ENCODE results near the gene DNASE2B. TPM values are rescaled to one million over a fixed set of nuclear protein-coding genes. Genes with fewer than 3 reads are reported as not detected.

DNASE2B gene, protein sequence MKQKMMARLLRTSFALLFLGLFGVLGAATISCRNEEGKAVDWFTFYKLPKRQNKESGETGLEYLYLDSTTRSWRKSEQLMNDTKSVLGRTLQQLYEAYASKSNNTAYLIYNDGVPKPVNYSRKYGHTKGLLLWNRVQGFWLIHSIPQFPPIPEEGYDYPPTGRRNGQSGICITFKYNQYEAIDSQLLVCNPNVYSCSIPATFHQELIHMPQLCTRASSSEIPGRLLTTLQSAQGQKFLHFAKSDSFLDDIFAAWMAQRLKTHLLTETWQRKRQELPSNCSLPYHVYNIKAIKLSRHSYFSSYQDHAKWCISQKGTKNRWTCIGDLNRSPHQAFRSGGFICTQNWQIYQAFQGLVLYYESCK
- total RNA-seq (2014; rRNA removed; shearing (Covaris generic)) (not detected in 2 replicates), polyA plus RNA-seq (2016; fragmentation: Nextera tagmentation; extraction: Ambion mirVana) (not detected in 2 replicates)
- long read RNA-seq = 0 reads

DNA sequence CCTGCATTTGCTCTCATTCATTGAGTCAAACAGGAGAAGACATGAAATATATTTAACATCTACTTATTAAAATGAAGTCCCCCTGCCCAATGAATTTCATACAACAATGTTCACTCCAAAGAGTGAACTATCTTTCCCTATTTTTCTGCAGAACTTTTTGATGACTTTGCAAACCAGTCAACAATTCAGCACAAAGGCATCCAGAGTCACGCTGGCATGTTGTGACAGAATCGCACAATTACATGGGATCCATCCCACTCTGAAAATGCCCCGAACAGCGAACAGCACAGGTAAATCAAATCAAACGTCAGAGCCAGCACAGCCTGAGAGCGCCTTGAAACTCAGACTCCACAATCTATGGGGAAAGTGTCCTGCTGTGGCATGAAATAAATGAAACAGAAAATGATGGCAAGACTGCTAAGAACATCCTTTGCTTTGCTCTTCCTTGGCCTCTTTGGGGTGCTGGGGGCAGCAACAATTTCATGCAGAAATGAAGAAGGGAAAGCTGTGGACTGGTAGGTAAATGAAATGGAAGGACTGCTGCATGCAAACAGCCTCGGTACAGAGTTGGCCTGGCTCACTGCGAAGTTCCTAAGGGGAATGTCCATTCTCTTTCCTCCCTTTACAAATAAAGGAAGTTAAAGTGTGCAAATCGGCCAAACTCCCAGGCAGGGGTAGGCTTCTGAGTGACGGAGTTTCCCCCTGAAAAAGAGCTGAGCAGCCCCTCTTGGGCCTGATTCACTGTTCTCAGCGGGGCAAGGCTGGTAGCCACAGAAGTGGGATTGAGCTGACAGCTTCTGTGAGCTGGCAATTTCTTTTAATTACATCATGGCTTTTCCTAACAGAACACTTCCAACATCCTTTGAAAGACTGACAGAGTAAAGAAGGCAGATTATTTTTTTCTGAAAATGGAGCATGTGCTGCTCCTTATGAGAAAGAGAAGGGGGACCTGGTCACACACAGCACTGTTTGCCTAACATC lies at the start of gene DNASE2B:
TSS of gene DNASE2B (plus strand) at position 310 of the 981 bp plus-strand sequence. CDS start at position 391, 81 bp downstream.
- Histone ChIP-seq H3K4me3 (no peak within 1 kb of the TSS), H3K4me2 (no peak within 1 kb of the TSS), H3K9me2 (ENCODE audit: insufficient read depth) (no peaks in the 10 kb centered on the region), H3K79me2 (replicated peaks; ENCODE audit: insufficient read depth) (no peaks in the 10 kb centered on the region), H4K20me1 (replicated peaks; ENCODE audit: insufficient read depth) (no peaks in the 10 kb centered on the region), H3K4me1 (ENCODE audit: insufficient read depth) (no peaks in the 10 kb centered on the region), H2AFZ (peak within 1 kb of the TSS; percentile 78), H3K27ac (ENCODE audit: low read depth) (no peak within 1 kb of the TSS), H3K27me3 (ENCODE audit: insufficient read depth) (no peaks in the 10 kb centered on the region), H3F3A (replicated peaks; ENCODE audit: low read depth) (no peaks in the 10 kb centered on the region), H3K36me3 (ENCODE audit: insufficient read depth) (no peaks in the 10 kb centered on the region)
- Mint-ChIP-seq H3K9me3 (no peaks in the 10 kb centered on the region), H3K4me3 (no peak within 1 kb of the TSS), H3K27me3 (ENCODE audit: insufficient read depth, low read depth, poor library complexity) (peaks cover 2% of the 10 kb centered on the region), H3K36me3 (ENCODE audit: low read depth) (no peaks in the 10 kb centered on the region), H3K27ac (no peak within 1 kb of the TSS), H3K4me1 (no peaks in the 10 kb centered on the region)
- DNase-seq (ENCODE audit: low spot score) (peak; percentile 9), ATAC-seq (no peak)
- TF ChIP-seq, protein P1, sequence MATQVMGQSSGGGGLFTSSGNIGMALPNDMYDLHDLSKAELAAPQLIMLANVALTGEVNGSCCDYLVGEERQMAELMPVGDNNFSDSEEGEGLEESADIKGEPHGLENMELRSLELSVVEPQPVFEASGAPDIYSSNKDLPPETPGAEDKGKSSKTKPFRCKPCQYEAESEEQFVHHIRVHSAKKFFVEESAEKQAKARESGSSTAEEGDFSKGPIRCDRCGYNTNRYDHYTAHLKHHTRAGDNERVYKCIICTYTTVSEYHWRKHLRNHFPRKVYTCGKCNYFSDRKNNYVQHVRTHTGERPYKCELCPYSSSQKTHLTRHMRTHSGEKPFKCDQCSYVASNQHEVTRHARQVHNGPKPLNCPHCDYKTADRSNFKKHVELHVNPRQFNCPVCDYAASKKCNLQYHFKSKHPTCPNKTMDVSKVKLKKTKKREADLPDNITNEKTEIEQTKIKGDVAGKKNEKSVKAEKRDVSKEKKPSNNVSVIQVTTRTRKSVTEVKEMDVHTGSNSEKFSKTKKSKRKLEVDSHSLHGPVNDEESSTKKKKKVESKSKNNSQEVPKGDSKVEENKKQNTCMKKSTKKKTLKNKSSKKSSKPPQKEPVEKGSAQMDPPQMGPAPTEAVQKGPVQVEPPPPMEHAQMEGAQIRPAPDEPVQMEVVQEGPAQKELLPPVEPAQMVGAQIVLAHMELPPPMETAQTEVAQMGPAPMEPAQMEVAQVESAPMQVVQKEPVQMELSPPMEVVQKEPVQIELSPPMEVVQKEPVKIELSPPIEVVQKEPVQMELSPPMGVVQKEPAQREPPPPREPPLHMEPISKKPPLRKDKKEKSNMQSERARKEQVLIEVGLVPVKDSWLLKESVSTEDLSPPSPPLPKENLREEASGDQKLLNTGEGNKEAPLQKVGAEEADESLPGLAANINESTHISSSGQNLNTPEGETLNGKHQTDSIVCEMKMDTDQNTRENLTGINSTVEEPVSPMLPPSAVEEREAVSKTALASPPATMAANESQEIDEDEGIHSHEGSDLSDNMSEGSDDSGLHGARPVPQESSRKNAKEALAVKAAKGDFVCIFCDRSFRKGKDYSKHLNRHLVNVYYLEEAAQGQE (IDR thresholded peaks at IDR 0.05; ENCODE audit: unreplicated experiment) = no peak
- no peak for TF ChIP-seq STAT1 (IDR thresholded peaks at IDR 0.05; ENCODE audit: unreplicated experiment)
- no peak for TF ChIP-seq JUNB (IDR thresholded peaks at IDR 0.05; ENCODE audit: unreplicated experiment)
- TF ChIP-seq, protein P2, sequence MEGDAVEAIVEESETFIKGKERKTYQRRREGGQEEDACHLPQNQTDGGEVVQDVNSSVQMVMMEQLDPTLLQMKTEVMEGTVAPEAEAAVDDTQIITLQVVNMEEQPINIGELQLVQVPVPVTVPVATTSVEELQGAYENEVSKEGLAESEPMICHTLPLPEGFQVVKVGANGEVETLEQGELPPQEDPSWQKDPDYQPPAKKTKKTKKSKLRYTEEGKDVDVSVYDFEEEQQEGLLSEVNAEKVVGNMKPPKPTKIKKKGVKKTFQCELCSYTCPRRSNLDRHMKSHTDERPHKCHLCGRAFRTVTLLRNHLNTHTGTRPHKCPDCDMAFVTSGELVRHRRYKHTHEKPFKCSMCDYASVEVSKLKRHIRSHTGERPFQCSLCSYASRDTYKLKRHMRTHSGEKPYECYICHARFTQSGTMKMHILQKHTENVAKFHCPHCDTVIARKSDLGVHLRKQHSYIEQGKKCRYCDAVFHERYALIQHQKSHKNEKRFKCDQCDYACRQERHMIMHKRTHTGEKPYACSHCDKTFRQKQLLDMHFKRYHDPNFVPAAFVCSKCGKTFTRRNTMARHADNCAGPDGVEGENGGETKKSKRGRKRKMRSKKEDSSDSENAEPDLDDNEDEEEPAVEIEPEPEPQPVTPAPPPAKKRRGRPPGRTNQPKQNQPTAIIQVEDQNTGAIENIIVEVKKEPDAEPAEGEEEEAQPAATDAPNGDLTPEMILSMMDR (conservative IDR thresholded peaks at IDR 0.05; ENCODE audit: low read depth in 2 of 2) = no peak
- TF ChIP-seq CREB1 (CRISPR knock-in tag; IDR thresholded peaks at IDR 0.05; ENCODE audit: low read depth) = no peak
- no peak for TF ChIP-seq EZH2 (IDR thresholded peaks at IDR 0.05; ENCODE audit: low read depth, unreplicated experiment)
- no peak for TF ChIP-seq ZNF331 (CRISPR knock-in tag; IDR thresholded peaks at IDR 0.05; ENCODE audit: low read depth)
- TF ChIP-seq ZNF114 (CRISPR knock-in tag; IDR thresholded peaks at IDR 0.05) = no peak
- TF ChIP-seq NANOG (IDR thresholded peaks at IDR 0.05; ENCODE audit: borderline replicate concordance) = no peak
- TF ChIP-seq, protein P3, sequence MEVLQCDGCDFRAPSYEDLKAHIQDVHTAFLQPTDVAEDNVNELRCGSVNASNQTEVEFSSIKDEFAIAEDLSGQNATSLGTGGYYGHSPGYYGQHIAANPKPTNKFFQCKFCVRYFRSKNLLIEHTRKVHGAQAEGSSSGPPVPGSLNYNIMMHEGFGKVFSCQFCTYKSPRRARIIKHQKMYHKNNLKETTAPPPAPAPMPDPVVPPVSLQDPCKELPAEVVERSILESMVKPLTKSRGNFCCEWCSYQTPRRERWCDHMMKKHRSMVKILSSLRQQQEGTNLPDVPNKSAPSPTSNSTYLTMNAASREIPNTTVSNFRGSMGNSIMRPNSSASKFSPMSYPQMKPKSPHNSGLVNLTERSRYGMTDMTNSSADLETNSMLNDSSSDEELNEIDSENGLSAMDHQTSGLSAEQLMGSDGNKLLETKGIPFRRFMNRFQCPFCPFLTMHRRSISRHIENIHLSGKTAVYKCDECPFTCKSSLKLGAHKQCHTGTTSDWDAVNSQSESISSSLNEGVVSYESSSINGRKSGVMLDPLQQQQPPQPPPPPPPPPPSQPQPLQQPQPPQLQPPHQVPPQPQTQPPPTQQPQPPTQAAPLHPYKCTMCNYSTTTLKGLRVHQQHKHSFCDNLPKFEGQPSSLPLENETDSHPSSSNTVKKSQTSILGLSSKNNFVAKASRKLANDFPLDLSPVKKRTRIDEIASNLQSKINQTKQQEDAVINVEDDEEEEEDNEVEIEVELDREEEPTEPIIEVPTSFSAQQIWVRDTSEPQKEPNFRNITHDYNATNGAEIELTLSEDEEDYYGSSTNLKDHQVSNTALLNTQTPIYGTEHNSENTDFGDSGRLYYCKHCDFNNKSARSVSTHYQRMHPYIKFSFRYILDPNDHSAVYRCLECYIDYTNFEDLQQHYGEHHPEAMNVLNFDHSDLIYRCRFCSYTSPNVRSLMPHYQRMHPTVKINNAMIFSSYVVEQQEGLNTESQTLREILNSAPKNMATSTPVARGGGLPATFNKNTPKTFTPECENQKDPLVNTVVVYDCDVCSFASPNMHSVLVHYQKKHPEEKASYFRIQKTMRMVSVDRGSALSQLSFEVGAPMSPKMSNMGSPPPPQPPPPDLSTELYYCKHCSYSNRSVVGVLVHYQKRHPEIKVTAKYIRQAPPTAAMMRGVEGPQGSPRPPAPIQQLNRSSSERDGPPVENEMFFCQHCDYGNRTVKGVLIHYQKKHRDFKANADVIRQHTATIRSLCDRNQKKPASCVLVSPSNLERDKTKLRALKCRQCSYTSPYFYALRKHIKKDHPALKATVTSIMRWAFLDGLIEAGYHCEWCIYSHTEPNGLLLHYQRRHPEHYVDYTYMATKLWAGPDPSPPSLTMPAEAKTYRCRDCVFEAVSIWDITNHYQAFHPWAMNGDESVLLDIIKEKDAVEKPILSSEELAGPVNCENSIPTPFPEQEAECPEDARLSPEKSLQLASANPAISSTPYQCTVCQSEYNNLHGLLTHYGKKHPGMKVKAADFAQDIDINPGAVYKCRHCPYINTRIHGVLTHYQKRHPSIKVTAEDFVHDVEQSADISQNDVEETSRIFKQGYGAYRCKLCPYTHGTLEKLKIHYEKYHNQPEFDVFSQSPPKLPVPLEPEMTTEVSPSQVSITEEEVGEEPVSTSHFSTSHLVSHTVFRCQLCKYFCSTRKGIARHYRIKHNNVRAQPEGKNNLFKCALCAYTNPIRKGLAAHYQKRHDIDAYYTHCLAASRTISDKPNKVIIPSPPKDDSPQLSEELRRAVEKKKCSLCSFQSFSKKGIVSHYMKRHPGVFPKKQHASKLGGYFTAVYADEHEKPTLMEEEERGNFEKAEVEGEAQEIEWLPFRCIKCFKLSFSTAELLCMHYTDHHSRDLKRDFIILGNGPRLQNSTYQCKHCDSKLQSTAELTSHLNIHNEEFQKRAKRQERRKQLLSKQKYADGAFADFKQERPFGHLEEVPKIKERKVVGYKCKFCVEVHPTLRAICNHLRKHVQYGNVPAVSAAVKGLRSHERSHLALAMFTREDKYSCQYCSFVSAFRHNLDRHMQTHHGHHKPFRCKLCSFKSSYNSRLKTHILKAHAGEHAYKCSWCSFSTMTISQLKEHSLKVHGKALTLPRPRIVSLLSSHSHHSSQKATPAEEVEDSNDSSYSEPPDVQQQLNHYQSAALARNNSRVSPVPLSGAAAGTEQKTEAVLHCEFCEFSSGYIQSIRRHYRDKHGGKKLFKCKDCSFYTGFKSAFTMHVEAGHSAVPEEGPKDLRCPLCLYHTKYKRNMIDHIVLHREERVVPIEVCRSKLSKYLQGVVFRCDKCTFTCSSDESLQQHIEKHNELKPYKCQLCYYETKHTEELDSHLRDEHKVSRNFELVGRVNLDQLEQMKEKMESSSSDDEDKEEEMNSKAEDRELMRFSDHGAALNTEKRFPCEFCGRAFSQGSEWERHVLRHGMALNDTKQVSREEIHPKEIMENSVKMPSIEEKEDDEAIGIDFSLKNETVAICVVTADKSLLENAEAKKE (CRISPR knock-in tag; IDR thresholded peaks at IDR 0.05) = no peak
- no peak for TF ChIP-seq POLR2AphosphoS5 (IDR thresholded peaks at IDR 0.05; ENCODE audit: low read depth)
- TF ChIP-seq EZH2phosphoT487 (IDR thresholded peaks at IDR 0.05; ENCODE audit: unreplicated experiment) = no peak
